ENCODE data around the gene LNPEP.

Gene LNPEP

GRCh38 chr5:97009212-97009898 lies 73.5 kb downstream of the LNPEP start:
- TF ChIP-seq FOXP2 (optimal IDR thresholded peaks at IDR 0.05; ENCODE audit: borderline replicate concordance, extremely low read depth, extremely low read length, insufficient read depth) (no peak), TAF1 (IDR thresholded peaks at IDR 0.05; ENCODE audit: borderline replicate concordance, insufficient read depth, low read length) (no peak), SIN3A (IDR thresholded peaks at IDR 0.05; ENCODE audit: borderline replicate concordance, insufficient read depth, low read length) (no peak), POLR2AphosphoS5 (IDR thresholded peaks at IDR 0.05; ENCODE audit: low read depth, low read length) (no peak), REST (IDR thresholded peaks at IDR 0.05; ENCODE audit: insufficient read depth in 1 of 2, low read depth in 2 of 2, low read length in 2 of 2) (no peak)

- TF ChIP-seq SIN3A (IDR thresholded peaks at IDR 0.05; ENCODE audit: borderline replicate concordance, insufficient read depth, low read length): no peak
- no peak for TF ChIP-seq TAF1 (IDR thresholded peaks at IDR 0.05; ENCODE audit: borderline replicate concordance, insufficient read depth, low read length)
- no peak for TF ChIP-seq REST (IDR thresholded peaks at IDR 0.05; ENCODE audit: insufficient read depth in 1 of 2, low read depth in 2 of 2, low read length in 2 of 2)
- TF ChIP-seq FOXP2 (optimal IDR thresholded peaks at IDR 0.05; ENCODE audit: borderline replicate concordance, extremely low read depth, extremely low read length, insufficient read depth): no peak
- no peak for TF ChIP-seq POLR2AphosphoS5 (IDR thresholded peaks at IDR 0.05; ENCODE audit: low read depth, low read length)
Measured at GRCh38 chr5:97009921-97010320, 74.0 kb downstream of the LNPEP start.

- TF ChIP-seq REST (IDR thresholded peaks at IDR 0.05; ENCODE audit: insufficient read depth in 1 of 2, low read depth in 2 of 2, low read length in 2 of 2) (no peak), POLR2AphosphoS5 (IDR thresholded peaks at IDR 0.05; ENCODE audit: low read depth, low read length) (no peak), SIN3A (IDR thresholded peaks at IDR 0.05; ENCODE audit: borderline replicate concordance, insufficient read depth, low read length) (no peak), TAF1 (IDR thresholded peaks at IDR 0.05; ENCODE audit: borderline replicate concordance, insufficient read depth, low read length) (no peak), FOXP2 (optimal IDR thresholded peaks at IDR 0.05; ENCODE audit: borderline replicate concordance, extremely low read depth, extremely low read length, insufficient read depth) (no peak)
Measured at GRCh38 chr5:97010606-97011005, 74.7 kb downstream of the LNPEP start.

- TF ChIP-seq FOXP2 (optimal IDR thresholded peaks at IDR 0.05; ENCODE audit: borderline replicate concordance, extremely low read depth, extremely low read length, insufficient read depth) (no peak), POLR2AphosphoS5 (IDR thresholded peaks at IDR 0.05; ENCODE audit: low read depth, low read length) (no peak), REST (IDR thresholded peaks at IDR 0.05; ENCODE audit: insufficient read depth in 1 of 2, low read depth in 2 of 2, low read length in 2 of 2) (no peak), TAF1 (IDR thresholded peaks at IDR 0.05; ENCODE audit: borderline replicate concordance, insufficient read depth, low read length) (no peak), SIN3A (IDR thresholded peaks at IDR 0.05; ENCODE audit: borderline replicate concordance, insufficient read depth, low read length) (no peak)
Measured at GRCh38 chr5:97011567-97011966, 75.7 kb downstream of the LNPEP start.

Measured in PFSK-1 (cell line).